GDM1 (cell line): ENCODE measurements around the gene RBP2.

Source experiments
- DNase-seq: peaks from one replicate; lab custom pipeline; 2025; lab: John Stamatoyannopoulos, UW

Gene RBP2

GRCh38 chr3:139476348-139476747 is at the start of gene RBP2:
TSS of gene RBP2 (minus strand) at chr3:139476516. CDS start at chr3:139476459, 57 bp downstream.
- DNase-seq: no peak

GRCh38 chr3:139524841-139525636 is 48.7 kb upstream of the RBP2 start:
- DNase-seq: no peak

GRCh38 chr3:139523718-139524117 is 47.4 kb upstream of the RBP2 start:
- no peak for DNase-seq

- DNase-seq: no peak
These were observed 46.9 kb upstream of the RBP2 start for GRCh38 chr3:139523166-139523565.

GRCh38 chr3:139522421-139522820 is 46.1 kb upstream of the RBP2 start:
- no peak for DNase-seq

GRCh38 chr3:139521816-139522215 is 45.5 kb upstream of the RBP2 start:
- no peak for DNase-seq

GRCh38 chr3:139521144-139521543 is 44.8 kb upstream of the RBP2 start:
- no peak for DNase-seq

GRCh38 chr3:139519998-139520737 is 43.9 kb upstream of the RBP2 start:
- DNase-seq: no peak

- DNase-seq: no peak
These were observed 42.9 kb upstream of the RBP2 start for GRCh38 chr3:139518926-139519842.

- no peak for DNase-seq
These were observed 42.0 kb upstream of the RBP2 start for GRCh38 chr3:139518306-139518705.

GRCh38 chr3:139517321-139518065 is 41.2 kb upstream of the RBP2 start:
- no peak for DNase-seq

- DNase-seq: no peak
These were observed 38.4 kb upstream of the RBP2 start for GRCh38 chr3:139514741-139515140.

- no peak for DNase-seq
These were observed 33.3 kb upstream of the RBP2 start for GRCh38 chr3:139509631-139510030.

GRCh38 chr3:139506766-139507165 is 30.4 kb upstream of the RBP2 start:
- no peak for DNase-seq

GRCh38 chr3:139505829-139506386 is 29.6 kb upstream of the RBP2 start:
- DNase-seq: no peak

- DNase-seq: no peak
These were observed 23.2 kb upstream of the RBP2 start for GRCh38 chr3:139499536-139499935.

GRCh38 chr3:139493826-139494385 is 17.6 kb upstream of the RBP2 start:
- no peak for DNase-seq

GRCh38 chr3:139491966-139492365 is 15.7 kb upstream of the RBP2 start:
- no peak for DNase-seq

- no peak for DNase-seq
These were observed 14.8 kb upstream of the RBP2 start for GRCh38 chr3:139491027-139491700.

GRCh38 chr3:139482206-139482605 is 5.9 kb upstream of the RBP2 start:
- DNase-seq: no peak
